GM19193 (cell line): ENCODE data around the gene TNRC18.

ENCODE experiments used
- POLR2A ChIP-seq: IDR thresholded peaks from 4 replicates; pipeline ENCODE4 v1.6.1; 2011; ENCODE audit not compliant: insufficient read depth, insufficient read length; ENCODE audit errors: extremely low read depth

Gene TNRC18

DNA sequence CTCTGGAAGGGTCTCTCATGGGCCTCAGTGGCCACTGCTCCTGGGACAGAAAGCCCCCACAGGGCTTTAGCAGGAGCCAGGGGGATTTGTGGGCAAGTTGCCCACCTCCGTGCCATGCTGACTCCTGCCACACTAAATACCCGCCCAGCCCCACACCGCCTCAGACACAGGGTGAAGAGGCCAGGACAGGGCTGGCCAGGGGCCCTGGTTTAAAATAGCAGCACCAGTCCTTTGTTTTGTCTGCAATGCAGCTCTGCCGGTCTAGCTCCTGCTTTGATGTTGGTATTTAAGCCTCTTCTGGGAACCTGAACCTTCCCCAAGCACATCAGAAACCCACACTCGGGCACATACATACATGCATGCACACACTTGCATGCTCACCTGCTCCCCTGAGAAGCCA lies 14.4 kb upstream of the TNRC18 start:
- TF ChIP-seq POLR2A: no peak

GRCh38 chr7:5437348-5437892 lies 13.8 kb upstream of the TNRC18 start:
- TF ChIP-seq POLR2A: no peak

DNA sequence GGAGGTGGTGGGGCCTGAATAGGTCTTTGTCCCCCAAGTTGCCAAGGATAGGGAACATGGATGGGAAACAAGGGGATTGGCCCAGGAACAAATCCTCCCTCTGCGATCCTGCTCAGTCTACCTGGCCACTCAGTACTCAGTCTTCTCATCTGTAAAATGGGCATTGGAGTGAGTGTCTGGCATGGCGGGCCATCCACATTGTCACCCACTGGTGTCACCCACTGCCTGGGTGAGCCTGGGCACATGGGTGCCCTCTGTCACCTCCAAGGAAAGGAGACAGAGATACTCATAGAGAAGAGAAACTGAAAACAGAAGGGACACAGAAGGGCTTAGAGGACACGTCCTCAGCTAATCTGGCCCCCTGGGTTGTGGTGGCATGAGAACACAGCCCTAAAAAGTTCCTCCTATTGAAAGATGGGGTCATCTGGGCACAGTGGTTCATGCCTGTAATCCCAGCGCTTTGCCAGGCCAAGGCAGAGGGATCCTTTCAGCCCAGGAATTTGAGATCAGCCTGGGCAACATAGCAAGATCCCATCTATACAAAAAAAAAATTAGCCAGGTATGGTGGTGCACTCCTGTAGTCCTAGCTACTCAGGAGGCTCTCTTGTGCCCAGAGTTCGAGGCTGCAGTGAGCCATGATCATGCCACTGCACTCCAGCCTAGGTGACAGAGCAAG lies 12.5 kb upstream of the TNRC18 start:
- no peak for TF ChIP-seq POLR2A

GRCh38 chr7:5435291-5436002 lies 11.8 kb upstream of the TNRC18 start:
- peak; percentile 36 for TF ChIP-seq POLR2A

- TF ChIP-seq POLR2A: no peak
Measured at GRCh38 chr7:5433181-5433580, 9.5 kb upstream of the TNRC18 start.

DNA sequence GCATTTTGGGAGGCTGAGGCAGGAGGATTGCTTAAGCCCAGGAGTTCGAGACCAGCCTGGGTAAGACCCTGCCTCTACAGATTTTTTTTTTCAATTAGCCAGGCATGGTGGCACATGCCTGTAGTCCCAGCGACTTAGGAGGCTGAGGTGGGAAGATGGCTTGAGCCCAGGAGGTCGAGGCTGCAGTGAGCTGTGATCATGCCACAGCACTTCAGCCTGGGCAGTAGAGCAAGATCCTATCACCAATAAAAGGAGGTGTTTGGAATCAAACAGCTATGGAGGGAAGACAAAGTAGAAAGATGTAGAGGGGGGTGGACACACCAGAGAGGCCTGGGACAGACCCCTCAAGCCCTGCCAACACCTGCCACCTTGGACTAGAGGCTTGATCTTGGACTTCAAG lies 9.1 kb upstream of the TNRC18 start:
- TF ChIP-seq POLR2A: no peak

DNA sequence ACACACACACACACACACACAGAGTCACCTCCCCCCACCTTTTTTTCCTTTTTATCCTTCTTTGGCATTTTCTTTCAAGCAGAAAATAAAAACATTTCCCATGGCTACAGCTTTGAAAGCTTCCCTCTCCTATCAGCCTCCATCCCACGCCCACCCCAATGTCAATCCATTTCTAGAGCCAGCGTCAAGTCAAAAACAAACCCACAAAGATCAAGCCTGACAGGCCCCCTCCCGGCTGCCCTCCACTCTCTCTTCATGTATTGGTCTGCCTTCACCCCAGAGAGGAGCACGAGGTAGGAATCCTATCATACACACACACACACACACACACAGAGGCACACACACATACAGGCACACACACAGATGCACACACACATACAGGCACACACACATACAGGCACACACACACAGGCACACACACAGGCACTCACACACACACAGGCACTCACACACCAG lies 8.0 kb upstream of the TNRC18 start:
- TF ChIP-seq POLR2A: no peak

DNA sequence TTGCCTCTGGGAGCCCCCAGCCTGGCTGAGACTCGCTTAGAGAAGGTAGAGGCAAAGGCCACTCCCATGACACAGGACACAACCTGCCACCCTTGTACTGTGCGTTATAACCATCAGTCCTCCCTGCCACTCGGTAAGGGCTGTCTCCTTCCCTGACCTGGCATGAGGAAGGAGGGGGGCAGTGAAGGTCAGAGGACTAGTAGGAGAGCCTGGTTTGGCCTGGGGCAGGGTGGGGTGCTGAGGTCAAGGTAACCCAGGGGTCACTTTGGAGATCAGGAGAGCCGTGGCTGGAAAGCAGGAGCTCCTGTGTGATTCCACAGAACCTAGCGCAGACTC lies 6.9 kb upstream of the TNRC18 start:
- TF ChIP-seq POLR2A: no peak

DNA sequence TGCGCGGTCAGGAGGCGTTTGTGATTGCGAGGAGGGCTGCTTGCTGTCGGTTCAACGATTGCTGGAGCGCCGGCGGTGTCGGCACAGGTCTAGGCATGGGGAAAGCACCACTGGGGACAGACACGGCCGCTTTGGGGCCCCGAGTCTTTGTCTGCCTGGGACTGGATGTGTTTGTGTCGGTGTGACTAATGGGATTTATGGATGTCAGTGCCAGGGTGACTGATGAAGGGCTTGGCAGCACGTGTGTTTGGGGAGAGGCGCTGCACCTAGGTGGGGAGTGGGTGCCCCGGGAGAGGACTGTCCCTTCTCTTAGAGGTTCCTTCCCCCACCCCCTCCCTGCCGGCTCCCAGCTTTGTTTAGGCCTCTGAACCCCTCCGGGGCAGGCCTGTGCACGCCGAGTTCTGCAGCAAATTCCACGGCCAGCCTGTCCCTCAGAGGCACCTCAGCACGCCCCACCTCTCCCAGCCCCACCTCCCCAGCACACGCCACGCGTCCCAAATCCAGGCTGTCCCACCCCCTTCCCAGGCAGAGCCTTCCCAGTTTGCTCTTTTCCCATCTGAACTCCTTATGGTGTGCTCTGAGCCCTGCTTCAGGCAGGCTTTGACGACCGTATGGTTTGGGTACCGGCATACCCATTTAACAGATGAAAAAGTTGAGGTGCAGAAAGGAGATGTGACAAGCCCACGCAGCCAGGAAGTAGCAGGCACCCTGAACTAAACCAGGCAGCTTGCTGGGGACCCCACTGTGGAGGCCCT lies 6.4 kb upstream of the TNRC18 start:
- TF ChIP-seq POLR2A: no peak

GRCh38 chr7:5429253-5429856 lies 5.7 kb upstream of the TNRC18 start:
- no peak for TF ChIP-seq POLR2A

DNA sequence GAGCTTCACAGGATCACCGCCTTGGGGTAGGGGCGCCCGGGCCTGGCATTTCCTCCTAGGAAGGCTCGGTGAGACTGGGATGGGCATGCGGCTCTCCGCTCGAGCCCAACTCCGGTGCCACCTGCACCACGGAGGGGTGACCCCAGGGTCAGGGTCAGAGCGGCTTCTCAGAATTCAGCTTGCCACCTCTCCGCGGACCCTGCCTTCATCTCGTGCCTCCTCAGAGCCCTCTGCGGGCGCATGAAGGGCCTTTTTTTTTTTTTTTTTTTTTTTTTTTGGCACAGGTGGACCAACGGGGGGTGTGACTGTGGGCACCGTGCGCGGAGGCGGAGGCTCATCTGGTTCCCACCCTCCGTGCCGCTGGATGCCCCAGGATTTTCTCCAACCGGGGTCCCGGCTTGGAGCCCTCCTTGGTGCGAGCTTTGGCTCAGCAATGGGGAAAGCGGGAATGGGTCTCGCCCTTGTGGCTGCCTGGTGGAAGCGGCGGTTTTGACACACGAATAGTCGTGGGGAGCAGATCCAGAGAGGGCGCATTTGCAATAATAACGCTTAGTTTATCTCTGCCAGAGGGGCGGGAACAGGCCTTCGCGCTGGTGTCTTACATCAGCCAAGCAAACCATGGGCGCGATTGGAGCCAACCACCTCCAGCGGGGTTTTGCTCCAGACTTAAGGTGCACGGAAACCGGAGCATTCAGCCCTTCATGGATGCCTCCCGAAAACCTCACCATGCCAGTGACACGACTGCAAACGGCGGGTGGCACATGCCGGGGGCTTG lies 5.0 kb upstream of the TNRC18 start:
- no peak for TF ChIP-seq POLR2A

- TF ChIP-seq POLR2A: no peak
Measured at GRCh38 chr7:5426226-5426475, 2.5 kb upstream of the TNRC18 start.

GRCh38 chr7:5425507-5426225 lies 2.0 kb upstream of the TNRC18 start:
- peak; percentile 13 for TF ChIP-seq POLR2A

DNA sequence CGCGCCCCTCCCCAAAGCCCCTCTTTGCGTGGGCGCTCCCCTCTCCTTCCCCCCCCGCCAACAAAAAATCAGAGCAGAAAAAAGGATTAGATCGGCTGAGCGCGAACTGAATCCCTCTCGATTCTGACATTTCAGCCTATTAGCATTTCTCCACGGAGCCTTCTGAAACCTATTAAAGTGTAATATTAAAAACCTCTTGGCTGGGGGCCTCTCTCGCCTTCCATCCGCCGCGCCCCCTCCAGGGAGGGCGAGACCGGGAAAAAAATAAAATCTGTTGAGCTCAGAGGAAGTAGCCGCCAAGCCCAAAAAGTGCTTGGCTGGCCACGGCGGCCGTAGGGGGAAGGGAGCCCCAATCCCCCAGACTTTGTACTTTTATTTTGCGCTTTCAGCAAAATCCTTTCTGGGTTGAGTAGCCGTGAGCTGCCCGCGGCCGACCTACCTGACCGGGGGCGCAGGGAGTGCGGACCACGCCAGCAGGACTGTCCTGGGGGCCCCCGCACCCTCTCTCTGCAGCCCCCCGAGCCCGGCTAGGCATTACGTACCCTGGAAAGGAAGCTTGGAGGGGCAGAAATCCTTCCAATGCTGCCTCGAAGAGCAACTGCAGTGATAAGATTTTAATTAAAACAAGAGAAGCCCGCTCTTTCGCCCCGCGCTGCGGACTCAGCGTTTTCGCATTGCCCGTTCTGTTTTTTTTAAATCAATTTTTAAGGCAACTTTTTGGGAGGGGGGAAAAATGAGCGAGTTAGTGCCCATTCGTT lies 1.3 kb upstream of the TNRC18 start:
- no peak for TF ChIP-seq POLR2A
